Testis (tissue), 3 donors: Measurements from ENCODE around the gene KRTAP22-2. TPM values are rescaled to one million over a fixed set of nuclear protein-coding genes. Genes with fewer than 3 reads are reported as not detected.

Experiments used
- DNase-seq: peaks from one replicate; pipeline ENCODE4 v3.0.0-alpha.2; 2019
- H3K27ac ChIP-seq, 2 donors: fragments of 200-600 bp; sonication (generic); one replicate each; pipeline ENCODE4 v1.5.1; 2019
- H3K27me3 ChIP-seq: fragments of 200-600 bp; sonication (generic); one replicate; pipeline ENCODE4 v1.5.1; 2019
- H3K36me3 ChIP-seq: fragments of 200-600 bp; sonication (generic); one replicate; pipeline ENCODE4 v1.5.1; 2017; ENCODE audit warnings: low read depth; ENCODE audit errors: missing control alignments
- H3K4me1 ChIP-seq: fragments of 200-600 bp; sonication (generic); one replicate; pipeline ENCODE4 v1.5.1; 2019
- H3K4me3 ChIP-seq, 2 donors: fragments of 200-600 bp; sonication (generic); one replicate each; pipeline ENCODE4 v1.5.1; 2017 to 2019
- H3K9me3 ChIP-seq: fragments of 200-600 bp; sonication (generic); one replicate; pipeline ENCODE4 v1.5.1; 2017
- POLR2A ChIP-seq: fragments of 450-650 bp; IDR thresholded peaks from one replicate; pipeline ENCODE4 v1.6.1; 2017; ENCODE audit warnings: antibody characterized with exemption, mild to moderate bottlenecking, moderate library complexity
- WGBS, 2 donors: methylation state at CpG; one replicate each; pipeline ENCODE4 v1.1.5; 2018; 5-methylcytosine and 5-hydroxymethylcytosine counted together
- intact Hi-C: fragments of 100-400 bp; cut with DNase I; formaldehyde crosslinking; loops from one replicate; pipeline ENCODE4 v1.15.1; 2023; ENCODE audit warnings: low total_unique reads
- polyA plus RNA-seq: library from polyadenylated mRNA; stranded (reverse); fragments of 350-450 nt; fragmentation: Illumina TruSeq; extraction: RNeasy Lipid Tissue Mini Kit (QIAGEN cat#74804); gene quantifications from one replicate; pipeline ENCODE4 v1.2.3, GENCODE V29; 2014; ENCODE audit warnings: low read depth, low replicate concordance; ENCODE audit not compliant: insufficient read depth
- total RNA-seq, 2 donors: library from RNA; depleted of rRNA; stranded (reverse); fragments of >200 nt; gene quantifications; one replicate each; pipeline ENCODE4 v1.2.3, GENCODE V29; 2016
- TF ChIP-seq, protein P1 (sequence below), 3 experiments: fragments of 450-650 bp in 2 of 3; fragments of 200-600 bp in 1 of 3; sonication (generic) in 1 of 3; IDR thresholded peaks; one replicate each; pipeline ENCODE4 v1.5.1; 2016 to 2019; ENCODE audit warnings: antibody characterized with exemption in 3 of 3, mild to moderate bottlenecking in 2 of 3, moderate library complexity in 1 of 3

Gene KRTAP22-2
- total and polyA plus RNA-seq, 3 donors from 2014 or later = not detected

- Histone ChIP-seq H3K27ac (no peak overlapping the region), H3K4me3 (no peak overlapping the region), H3K4me1 (no peaks in the 10 kb centered on the region), H3K27me3 (no peaks in the 10 kb centered on the region), H3K9me3 (no peaks in the 10 kb centered on the region), H3K36me3 (no peaks in the 10 kb centered on the region)
- no peak for TF ChIP-seq POLR2A
- TF ChIP-seq, protein P1, sequence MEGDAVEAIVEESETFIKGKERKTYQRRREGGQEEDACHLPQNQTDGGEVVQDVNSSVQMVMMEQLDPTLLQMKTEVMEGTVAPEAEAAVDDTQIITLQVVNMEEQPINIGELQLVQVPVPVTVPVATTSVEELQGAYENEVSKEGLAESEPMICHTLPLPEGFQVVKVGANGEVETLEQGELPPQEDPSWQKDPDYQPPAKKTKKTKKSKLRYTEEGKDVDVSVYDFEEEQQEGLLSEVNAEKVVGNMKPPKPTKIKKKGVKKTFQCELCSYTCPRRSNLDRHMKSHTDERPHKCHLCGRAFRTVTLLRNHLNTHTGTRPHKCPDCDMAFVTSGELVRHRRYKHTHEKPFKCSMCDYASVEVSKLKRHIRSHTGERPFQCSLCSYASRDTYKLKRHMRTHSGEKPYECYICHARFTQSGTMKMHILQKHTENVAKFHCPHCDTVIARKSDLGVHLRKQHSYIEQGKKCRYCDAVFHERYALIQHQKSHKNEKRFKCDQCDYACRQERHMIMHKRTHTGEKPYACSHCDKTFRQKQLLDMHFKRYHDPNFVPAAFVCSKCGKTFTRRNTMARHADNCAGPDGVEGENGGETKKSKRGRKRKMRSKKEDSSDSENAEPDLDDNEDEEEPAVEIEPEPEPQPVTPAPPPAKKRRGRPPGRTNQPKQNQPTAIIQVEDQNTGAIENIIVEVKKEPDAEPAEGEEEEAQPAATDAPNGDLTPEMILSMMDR (IDR thresholded peaks at IDR 0.05) = no peak
- no peak for DNase-seq
- intact Hi-C loops = no loop called here
These were observed 25.0 kb upstream of the KRTAP22-2 start for GRCh38 chr21:30615199-30615598.

- intact Hi-C loops = no loop called here
- Histone ChIP-seq H3K36me3 (no peaks in the 10 kb centered on the region), H3K9me3 (no peaks in the 10 kb centered on the region), H3K27me3 (no peaks in the 10 kb centered on the region), H3K4me3 (no peak within 1 kb of the TSS), H3K27ac (no peak within 1 kb of the TSS), H3K4me1 (no peaks in the 10 kb centered on the region)
- TF ChIP-seq, protein P1 (IDR thresholded peaks at IDR 0.05) = no peak
- no peak for TF ChIP-seq POLR2A
- WGBS, 2 donors = 78 to 85% methylated on average over 2 of the region's 2 CpGs
- DNase-seq = no peak
These were observed 23.6 kb upstream of the KRTAP22-2 start, which contains the start of gene KRTAP6-1 for GRCh38 chr21:30613836-30614235. Gene KRTAP6-1 (minus strand): TSS chr21:30613930. CDS start chr21:30613904, 26 bp downstream.

DNA sequence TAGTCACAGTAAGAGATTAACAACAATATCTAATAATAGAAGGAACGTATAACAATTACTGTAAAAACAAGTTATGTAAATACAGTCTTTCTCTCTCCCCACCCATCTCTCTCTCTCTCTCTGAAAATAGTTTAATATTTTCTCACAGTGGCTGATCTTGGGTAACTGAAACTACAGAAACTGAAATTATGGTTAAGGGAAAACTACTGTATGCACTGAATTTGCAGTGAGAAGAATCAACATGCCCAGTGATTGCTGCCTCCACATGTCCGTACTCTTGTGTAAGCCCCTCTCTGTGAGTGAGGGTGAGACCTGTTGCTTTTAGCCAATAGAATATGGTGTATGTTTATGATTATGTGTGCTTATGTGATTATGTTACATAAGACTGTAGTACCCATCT lies 21.9 kb upstream of the KRTAP22-2 start:
- no peaks in the 10 kb centered on the region for H3K27me3 ChIP-seq
- H3K4me3 ChIP-seq = no peak overlapping the region
- no peak for DNase-seq
- TF ChIP-seq, protein P1 (IDR thresholded peaks at IDR 0.05) = no peak
- no peak for TF ChIP-seq POLR2A
- H3K4me1 ChIP-seq = no peaks in the 10 kb centered on the region
- intact Hi-C loops = no loop called here
- WGBS, 2 donors = 83 to 90% methylated on average over 2 of the region's 2 CpGs
- H3K27ac ChIP-seq = no peak overlapping the region
- H3K9me3 ChIP-seq = no peaks in the 10 kb centered on the region
- no peaks in the 10 kb centered on the region for H3K36me3 ChIP-seq

DNA sequence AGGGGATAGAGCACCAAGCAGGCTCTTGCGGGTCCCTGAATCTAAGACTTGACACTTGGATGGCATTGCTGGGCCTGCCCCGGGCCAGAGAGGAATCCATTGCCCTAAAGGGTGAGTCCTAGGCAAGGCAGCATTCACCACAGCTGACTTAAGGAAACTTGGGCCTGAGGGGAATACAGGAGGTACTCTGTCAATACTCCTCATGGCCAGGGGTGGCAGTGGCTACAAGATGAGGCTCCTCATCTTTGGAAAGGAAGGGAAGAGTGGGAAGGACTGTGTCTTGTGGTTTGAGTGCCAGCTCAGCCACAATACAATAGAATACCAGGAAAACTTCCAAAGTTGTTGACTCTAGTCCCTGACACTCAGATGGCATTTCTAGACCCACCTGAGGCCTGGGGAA lies 15.8 kb upstream of the KRTAP22-2 start:
- WGBS, 2 donors = 82 to 91% methylated on average over 2 of the region's 2 CpGs
- no peak for DNase-seq
- H3K36me3 ChIP-seq = no peaks in the 10 kb centered on the region
- no peaks in the 10 kb centered on the region for H3K4me1 ChIP-seq
- H3K27me3 ChIP-seq = no peaks in the 10 kb centered on the region
- TF ChIP-seq POLR2A = no peak
- TF ChIP-seq, protein P1 (IDR thresholded peaks at IDR 0.05) = no peak
- no peak overlapping the region for H3K4me3 ChIP-seq
- H3K27ac ChIP-seq = no peak overlapping the region
- intact Hi-C loops = no loop called here
- H3K9me3 ChIP-seq = no peaks in the 10 kb centered on the region

DNA sequence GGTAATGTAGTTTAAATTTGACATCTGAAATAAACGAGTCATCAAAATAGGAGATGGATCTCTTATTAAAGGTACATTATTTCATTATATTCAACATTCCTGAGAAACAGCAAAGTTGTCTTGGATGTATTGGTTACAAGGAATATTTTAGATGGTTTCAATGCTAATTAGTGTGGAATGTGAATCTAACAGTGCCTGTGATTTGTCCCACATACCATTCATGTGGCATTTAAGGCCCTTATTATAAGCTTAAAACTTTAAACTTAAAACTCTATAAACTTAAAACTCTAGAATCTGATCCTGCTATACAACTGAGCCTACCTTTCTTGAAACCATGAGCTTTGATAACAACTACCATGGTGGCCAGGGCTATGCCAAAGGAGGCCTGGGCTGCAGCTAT lies 10.6 kb upstream of the KRTAP22-2 start, which contains the start of gene KRTAP22-1:
TSS of gene KRTAP22-1 (plus strand) at position 301 of the 400 bp plus-strand sequence.
- H3K4me1 ChIP-seq = no peaks in the 10 kb centered on the region
- no peaks in the 10 kb centered on the region for H3K36me3 ChIP-seq
- H3K27me3 ChIP-seq = no peaks in the 10 kb centered on the region
- no peak within 1 kb of the TSS for H3K4me3 ChIP-seq
- TF ChIP-seq, protein P1 (IDR thresholded peaks at IDR 0.05) = no peak
- no peak for TF ChIP-seq POLR2A
- DNase-seq = no peak
- H3K27ac ChIP-seq = no peak within 1 kb of the TSS
- H3K9me3 ChIP-seq = no peaks in the 10 kb centered on the region
- 0 to 50% methylated on average over 1 of the region's 1 CpG for WGBS, 2 donors
- intact Hi-C loops = no loop called here
